GM12872 (cell line): ENCODE results near the gene GATB.

Experiments used
- CTCF ChIP-seq: IDR thresholded peaks from 3 replicates; pipeline ENCODE4 v1.5.1; 2011; ENCODE audit warnings: low read depth, mild to moderate bottlenecking, low read length, moderate library complexity; ENCODE audit not compliant: insufficient read depth

The GATB gene

GRCh38 chr4:151783867-151784266, 23.1 kb upstream of the GATB start:
- TF ChIP-seq CTCF, result no peak

GRCh38 chr4:151782296-151782695, 21.5 kb upstream of the GATB start:
- TF ChIP-seq CTCF, result no peak

GRCh38 chr4:151781026-151781425, 20.2 kb upstream of the GATB start:
- no peak for TF ChIP-seq CTCF

GRCh38 chr4:151777471-151777870, 16.7 kb upstream of the GATB start:
- no peak for TF ChIP-seq CTCF

GRCh38 chr4:151774324-151774723, 13.5 kb upstream of the GATB start:
- TF ChIP-seq CTCF, result no peak

GRCh38 chr4:151772274-151772673, 11.5 kb upstream of the GATB start:
- TF ChIP-seq CTCF, result no peak

- TF ChIP-seq CTCF, result no peak
Measured at GRCh38 chr4:151771664-151772063, 10.9 kb upstream of the GATB start.

GRCh38 chr4:151770154-151770553, 9.3 kb upstream of the GATB start:
- no peak for TF ChIP-seq CTCF
